ENCODE data around the gene HTRA1. TPM values are rescaled to one million over a fixed set of nuclear protein-coding genes. Genes with fewer than 3 reads are reported as not detected.

HTRA1 gene
- total RNA-seq, 4 donors from 2014 or later: 71.0 to 113 (median 84.1) TPM

GRCh38 chr10:122420624-122421007 is 40.7 kb upstream of the HTRA1 start:
- WGBS, 2 donors: 68 to 70% methylated on average over 3 of the region's 3 CpGs
- TF ChIP-seq CTCF (IDR thresholded peaks at IDR 0.05): no peak
- TF ChIP-seq POLR2A (IDR thresholded peaks at IDR 0.05): no peak
- no peak for DNase-seq (ENCODE audit: low spot score in 2 of 2)
- H3K4me3 ChIP-seq (ENCODE audit: low read depth, poor library complexity, severe bottlenecking): no peak overlapping the region
- intact Hi-C loops (cut with DNase I; ENCODE audit: low total_unique reads): loop anchor here (10.0 kb wide), 1 partner anchor 144 kb away; the partner anchor contains the start of gene DMBT1

GRCh38 chr10:122421054-122421625 is 40.2 kb upstream of the HTRA1 start:
- intact Hi-C loops (cut with DNase I; ENCODE audit: low total_unique reads): loop anchor here (10.0 kb wide), 1 partner anchor 144 kb away; the partner anchor contains the start of gene DMBT1
- H3K4me3 ChIP-seq (ENCODE audit: low read depth, poor library complexity, severe bottlenecking): no peak overlapping the region
- DNase-seq (ENCODE audit: low spot score in 2 of 2): no peak
- 54 to 60% methylated on average over 3 of the region's 3 CpGs for WGBS, 2 donors
- TF ChIP-seq POLR2A (IDR thresholded peaks at IDR 0.05) (no peak), CTCF (IDR thresholded peaks at IDR 0.05) (no peak)

GRCh38 chr10:122421742-122422141 is 39.6 kb upstream of the HTRA1 start:
- no peak for DNase-seq (ENCODE audit: low spot score in 2 of 2)

GRCh38 chr10:122422266-122422989 is 38.9 kb upstream of the HTRA1 start:
- no peak overlapping the region for H3K4me3 ChIP-seq (ENCODE audit: low read depth, poor library complexity, severe bottlenecking)
- DNase-seq (ENCODE audit: low spot score in 2 of 2): no peak
- TF ChIP-seq CTCF (IDR thresholded peaks at IDR 0.05) (no peak), POLR2A (IDR thresholded peaks at IDR 0.05) (no peak)
- 68 to 70% methylated on average over 5 of the region's 5 CpGs for WGBS, 2 donors
- intact Hi-C loops (cut with DNase I; ENCODE audit: low total_unique reads): loop anchor here (10.0 kb wide), 1 partner anchor 142 kb away; the partner anchor contains the start of gene DMBT1

More at GRCh38 chr10:122421742-122422141, 39.6 kb upstream of the HTRA1 start:
- H3K4me3 ChIP-seq (ENCODE audit: low read depth, poor library complexity, severe bottlenecking): no peak overlapping the region
- intact Hi-C loops (cut with DNase I; ENCODE audit: low total_unique reads): loop anchor here (10.0 kb wide), 1 partner anchor 143 kb away; the partner anchor contains the start of gene DMBT1
- TF ChIP-seq POLR2A (IDR thresholded peaks at IDR 0.05) (no peak), CTCF (IDR thresholded peaks at IDR 0.05) (no peak)

- intact Hi-C loops (cut with DNase I; ENCODE audit: low total_unique reads): loop anchor here (10.0 kb wide), 1 partner anchor 141 kb away; the partner anchor contains the start of gene DMBT1
- no peak overlapping the region for H3K4me3 ChIP-seq (ENCODE audit: low read depth, poor library complexity, severe bottlenecking)
- DNase-seq (ENCODE audit: low spot score in 2 of 2): no peak
- TF ChIP-seq POLR2A (IDR thresholded peaks at IDR 0.05) (no peak), CTCF (IDR thresholded peaks at IDR 0.05) (no peak)
- WGBS, 2 donors: 90 to 94% methylated on average over 2 of the region's 2 CpGs
These were observed 37.3 kb upstream of the HTRA1 start for GRCh38 chr10:122424059-122424458.

Data from lower leg skin (tissue), 4 donors.